HG02884 (cell line): ENCODE results near the gene IQGAP2.
"Not testable (repeated sequence)": the region's sequence is repeated elsewhere in the genome, so short reads cannot be mapped to it uniquely, and the experiment has no call there.

ENCODE experiments used
- ATAC-seq: cut with Tn5 transposase; IDR thresholded peaks from one replicate; pipeline ENCODE4 v1.9.1; 2021; ENCODE audit warnings: mild to moderate bottlenecking, moderate library complexity; ENCODE audit not compliant: unreplicated experiment

Gene IQGAP2

GRCh38 chr5:76408104-76408654 lies 5.1 kb downstream of the IQGAP2 start:
- no peak for ATAC-seq

GRCh38 chr5:76412511-76412910 lies 9.4 kb downstream of the IQGAP2 start:
- no peak for ATAC-seq

GRCh38 chr5:76413746-76414145 lies 10.7 kb downstream of the IQGAP2 start:
- ATAC-seq: no peak

GRCh38 chr5:76414788-76415187 lies 11.7 kb downstream of the IQGAP2 start:
- ATAC-seq: no peak

GRCh38 chr5:76415855-76416254 lies 12.8 kb downstream of the IQGAP2 start:
- ATAC-seq: no peak

GRCh38 chr5:76419597-76420298 lies 16.7 kb downstream of the IQGAP2 start:
- ATAC-seq: no peak

- no peak for ATAC-seq
These were observed 19.1 kb downstream of the IQGAP2 start for GRCh38 chr5:76422227-76422626.

- ATAC-seq: no peak
These were observed 19.7 kb downstream of the IQGAP2 start for GRCh38 chr5:76422742-76423141.

- no peak for ATAC-seq
These were observed 22.1 kb downstream of the IQGAP2 start for GRCh38 chr5:76425146-76425545.

- ATAC-seq: no peak
These were observed 23.1 kb downstream of the IQGAP2 start for GRCh38 chr5:76425928-76426804.

GRCh38 chr5:76427206-76428140 lies 24.4 kb downstream of the IQGAP2 start:
- no peak for ATAC-seq

GRCh38 chr5:76428550-76428949 lies 25.5 kb downstream of the IQGAP2 start:
- ATAC-seq: not testable (repeated sequence)

- ATAC-seq: no peak
These were observed 30.2 kb downstream of the IQGAP2 start for GRCh38 chr5:76433261-76433660.

- not testable (repeated sequence) for ATAC-seq
These were observed 34.4 kb downstream of the IQGAP2 start for GRCh38 chr5:76437507-76437906.

- ATAC-seq: no peak
These were observed 34.9 kb downstream of the IQGAP2 start for GRCh38 chr5:76438025-76438424.

GRCh38 chr5:76439201-76439600 lies 36.1 kb downstream of the IQGAP2 start:
- no peak for ATAC-seq

GRCh38 chr5:76439929-76440328 lies 36.8 kb downstream of the IQGAP2 start:
- no peak for ATAC-seq

- no peak for ATAC-seq
These were observed 38.0 kb downstream of the IQGAP2 start for GRCh38 chr5:76441101-76441500.

GRCh38 chr5:76441890-76442673 lies 39.0 kb downstream of the IQGAP2 start:
- ATAC-seq: no peak
